GM19452 (cell line): Measurements from ENCODE around the gene GSK3B.
A peak's percentile ranks its signal among the peaks of the same experiment; 100 is the strongest.

Experiments used
- ATAC-seq: cut with Tn5 transposase; IDR thresholded peaks from one replicate; pipeline ENCODE4 v1.9.1; 2021; ENCODE audit not compliant: unreplicated experiment

The GSK3B gene

GRCh38 chr3:119945291-119945690, 149.0 kb downstream of the GSK3B start:
- ATAC-seq: no peak

- peak; percentile 68 for ATAC-seq
Observed at GRCh38 chr3:119944091-119944490, 150.2 kb downstream of the GSK3B start.

- ATAC-seq: no peak
Observed at GRCh38 chr3:119939077-119939476, 155.2 kb downstream of the GSK3B start.

GRCh38 chr3:119937229-119937628, 157.0 kb downstream of the GSK3B start:
- peak; percentile 99 for ATAC-seq

GRCh38 chr3:119934249-119934648, 160.0 kb downstream of the GSK3B start:
- no peak for ATAC-seq

- no peak for ATAC-seq
Observed at GRCh38 chr3:119933207-119933606, 161.0 kb downstream of the GSK3B start.

- ATAC-seq: no peak
Observed at GRCh38 chr3:119930286-119930685, 164.0 kb downstream of the GSK3B start.

- ATAC-seq: no peak
Observed at GRCh38 chr3:119927190-119927589, 167.1 kb downstream of the GSK3B start.

GRCh38 chr3:119924111-119925094, 169.8 kb downstream of the GSK3B start:
- no peak for ATAC-seq

- ATAC-seq: no peak
Observed at GRCh38 chr3:119918992-119919933, 175.0 kb downstream of the GSK3B start.

GRCh38 chr3:119913021-119913420, 181.2 kb downstream of the GSK3B start:
- no peak for ATAC-seq

GRCh38 chr3:119912220-119912619, 182.0 kb downstream of the GSK3B start:
- no peak for ATAC-seq

- ATAC-seq: no peak
Observed at GRCh38 chr3:119911748-119912147, 182.5 kb downstream of the GSK3B start.

GRCh38 chr3:119902061-119902460, 192.2 kb downstream of the GSK3B start:
- ATAC-seq: no peak

- ATAC-seq: no peak
Observed at GRCh38 chr3:119901148-119901547, 193.1 kb downstream of the GSK3B start.

GRCh38 chr3:119899192-119899511, 195.1 kb downstream of the GSK3B start:
- ATAC-seq: no peak

- ATAC-seq: no peak
Observed at GRCh38 chr3:119898478-119899191, 195.6 kb downstream of the GSK3B start.

- no peak for ATAC-seq
Observed at GRCh38 chr3:119894195-119894594, 200.1 kb downstream of the GSK3B start.

GRCh38 chr3:119893769-119894168, 200.5 kb downstream of the GSK3B start:
- ATAC-seq: no peak

GRCh38 chr3:119891944-119892721, 202.1 kb downstream of the GSK3B start:
- ATAC-seq: peak; percentile 57
